ENCODE data around the gene PANX3. TPM values are rescaled to one million over a fixed set of nuclear protein-coding genes. Genes with fewer than 3 reads are reported as not detected.

PANX3 gene
- total and polyA plus RNA-seq, 9 of the 15 experiments (the other 6 are each of a cell fraction or from before 2014, with no cell fraction given), result 0.09 to 0.69 (median 0.39) TPM

GRCh38 chr11:124644426-124645280, 33.4 kb downstream of the PANX3 start:
- Histone ChIP-seq H3K4me3 (no peak overlapping the region), H4K20me1 (replicated peaks; ENCODE audit: control insufficient read depth, insufficient read depth, low read length) (no peaks in the 10 kb centered on the region), H3K4me1 (replicated peaks in 1 of 2; ENCODE audit: control insufficient read depth in 2 of 2, insufficient read depth in 2 of 2, low read length in 2 of 2) (peaks cover 0 to 27% of the 10 kb centered on the region in 2 experiments; a peak in 4 of 5 replicates), H3K36me3 (ENCODE audit: control insufficient read depth, insufficient read depth, low read length) (no peaks in the 10 kb centered on the region), H3K79me2 (ENCODE audit: control insufficient read depth, insufficient read depth, low read length) (no peaks in the 10 kb centered on the region), H3K27ac (ENCODE audit: extremely low read depth, low read depth, low read length) (peak overlapping the region; percentile 81), H3K27me3 (ENCODE audit: control insufficient read depth in 2 of 2, insufficient read depth in 2 of 2, low read length in 2 of 2) (no peaks in the 10 kb centered on the region), H2AFZ (ENCODE audit: low read depth, low read length) (peak overlapping the region; percentile 96), H3K9ac (ENCODE audit: insufficient read depth in 1 of 2, low read depth in 2 of 2, low read length in 2 of 2) (peak overlapping the region in 1 of 2 experiments; percentile 43; a peak in 3 of 4 replicates), H3K9me1 (ENCODE audit: control insufficient read depth, insufficient read depth, low read length) (no peaks in the 10 kb centered on the region), H3K4me2 (ENCODE audit: insufficient read depth, low read length) (peak overlapping the region; percentile 70), H3K9me3 (replicated peaks; ENCODE audit: control insufficient read depth, insufficient read depth, low read depth, low read length) (peaks cover 8% of the 10 kb centered on the region; the same call in 1 of the 2 replicates)
- ATAC-seq, result peak; percentile 75
- intact Hi-C loops (cut with micrococcal nuclease), result loop anchor here (1.0 to 5.0 kb wide), 5 partner anchors 25 to 227 kb away; no protein-coding TSS in a partner anchor
- DNase-seq (ENCODE audit: extremely low read depth in 1 of 4, low spot score in 3 of 4), result peak; percentile 66 to 81 (median 68)
- in situ Hi-C loops (cut with MboI), result no loop called here
- ChIA-PET POLR2A (interaction anchor here (0.9 to 1.3 kb wide), 2 partner anchors 22 to 175 kb away, joined by 3 to 4 read pairs; partner anchors contain the start of gene TBRG1), CTCF (ENCODE audit: low intra/inter-chr PET ratio) (interaction anchor here (0.6 to 2.5 kb wide), 9 partner anchors 119 to 231 kb away, joined by 3 to 35 read pairs (median 5); no protein-coding TSS in a partner anchor)
- no TSS peak for BruUV-seq (replicated peaks)
- 14% methylated on average over 16 of the region's 16 CpGs for WGBS (ENCODE audit: insufficient coverage, low coverage, missing lambda C conversion rate)
- peak; percentile 81 for FAIRE-seq
- TF ChIP-seq HBP1 (CRISPR knock-in tag; IDR thresholded peaks at IDR 0.05), result 0 out of 2 replicates have a peak, but pooled peaks have one; percentile 35
- TF ChIP-seq RUNX1 (IDR thresholded peaks at IDR 0.05; ENCODE audit: low read depth), result no peak
- TF ChIP-seq, protein P1, sequence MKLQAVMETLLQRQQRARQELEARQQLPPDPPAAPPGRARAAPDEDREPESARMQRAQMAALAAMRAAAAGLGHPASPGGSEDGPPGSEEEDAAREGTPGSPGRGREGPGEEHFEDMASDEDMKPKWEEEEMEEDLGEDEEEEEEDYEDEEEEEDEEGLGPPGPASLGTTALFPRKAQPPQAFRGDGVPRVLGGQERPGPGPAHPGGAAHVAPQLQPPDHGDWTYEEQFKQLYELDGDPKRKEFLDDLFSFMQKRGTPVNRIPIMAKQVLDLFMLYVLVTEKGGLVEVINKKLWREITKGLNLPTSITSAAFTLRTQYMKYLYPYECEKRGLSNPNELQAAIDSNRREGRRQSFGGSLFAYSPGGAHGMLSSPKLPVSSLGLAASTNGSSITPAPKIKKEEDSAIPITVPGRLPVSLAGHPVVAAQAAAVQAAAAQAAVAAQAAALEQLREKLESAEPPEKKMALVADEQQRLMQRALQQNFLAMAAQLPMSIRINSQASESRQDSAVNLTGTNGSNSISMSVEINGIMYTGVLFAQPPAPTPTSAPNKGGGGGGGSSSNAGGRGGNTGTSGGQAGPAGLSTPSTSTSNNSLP (IDR thresholded peaks at IDR 0.05; ENCODE audit: borderline replicate concordance, low read depth, low read length), result peak; percentile 81
- no peak for TF ChIP-seq ZFP36 (IDR thresholded peaks at IDR 0.05; ENCODE audit: low read depth, low read length, partially characterized antibody)
- 0 out of 4 replicates have a peak, but pooled peaks of 1 of the 2 experiments have one; percentile 30 for TF ChIP-seq MAZ (CRISPR knock-in tag; conservative IDR thresholded peaks at IDR 0.05 in 1 of 2, IDR thresholded peaks at IDR 0.05 in 1 of 2)
- TF ChIP-seq CEBPG (CRISPR knock-in tag; IDR thresholded peaks at IDR 0.05), result no peak
- peak in 1 of 2 experiments; percentile 22; a peak in 1 of 4 replicates for TF ChIP-seq CEBPG (tag; conservative IDR thresholded peaks at IDR 0.05 in 1 of 2, IDR thresholded peaks at IDR 0.05 in 1 of 2)
- 0 out of 2 replicates have a peak, but pooled peaks have one; percentile 41 for TF ChIP-seq ARID2 (IDR thresholded peaks at IDR 0.05)
- peak; percentile 74; the same call in 1 of the 2 replicates for TF ChIP-seq MYC (IDR thresholded peaks at IDR 0.05; ENCODE audit: low read depth, low read length)
- no peak for TF ChIP-seq MYC (CRISPR knock-in tag; IDR thresholded peaks at IDR 0.05; ENCODE audit: borderline replicate concordance, low read depth)
- TF ChIP-seq, protein P2, sequence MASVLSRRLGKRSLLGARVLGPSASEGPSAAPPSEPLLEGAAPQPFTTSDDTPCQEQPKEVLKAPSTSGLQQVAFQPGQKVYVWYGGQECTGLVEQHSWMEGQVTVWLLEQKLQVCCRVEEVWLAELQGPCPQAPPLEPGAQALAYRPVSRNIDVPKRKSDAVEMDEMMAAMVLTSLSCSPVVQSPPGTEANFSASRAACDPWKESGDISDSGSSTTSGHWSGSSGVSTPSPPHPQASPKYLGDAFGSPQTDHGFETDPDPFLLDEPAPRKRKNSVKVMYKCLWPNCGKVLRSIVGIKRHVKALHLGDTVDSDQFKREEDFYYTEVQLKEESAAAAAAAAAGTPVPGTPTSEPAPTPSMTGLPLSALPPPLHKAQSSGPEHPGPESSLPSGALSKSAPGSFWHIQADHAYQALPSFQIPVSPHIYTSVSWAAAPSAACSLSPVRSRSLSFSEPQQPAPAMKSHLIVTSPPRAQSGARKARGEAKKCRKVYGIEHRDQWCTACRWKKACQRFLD (CRISPR knock-in tag; IDR thresholded peaks at IDR 0.05), result peak; percentile 61; the same call in 1 of the 2 replicates
- TF ChIP-seq MEF2D (tag; conservative IDR thresholded peaks at IDR 0.05; ENCODE audit: low read depth), result peak; percentile 11; the same call in 1 of the 2 replicates
- 0 out of 4 replicates have a peak, but pooled peaks of 1 of the 2 experiments have one; percentile 11 for TF ChIP-seq NRF1 (conservative IDR thresholded peaks at IDR 0.05 in 1 of 2, IDR thresholded peaks at IDR 0.05 in 1 of 2)
- TF ChIP-seq CHD2 (IDR thresholded peaks at IDR 0.05; ENCODE audit: low read depth, low read length), result no peak
- TF ChIP-seq PCBP1 (IDR thresholded peaks at IDR 0.05; ENCODE audit: low read depth, low read length, poor library complexity, severe bottlenecking), result no peak

All from K562 (cell line).